NCI-H82 (cell line): Measurements from ENCODE around the gene H19.
A peak's percentile ranks its signal among the peaks of the same experiment; 100 is the strongest.

Experiments
- DNase-seq: peaks from one replicate; lab custom pipeline; 2025; lab: John Stamatoyannopoulos, UW

The H19 gene

GRCh38 chr11:1982873-1983600 is 14.6 kb downstream of the H19 start:
- DNase-seq, result no peak

- no peak for DNase-seq
Measured at GRCh38 chr11:1979607-1980006, 18.0 kb downstream of the H19 start.

GRCh38 chr11:1978720-1979473 is 18.7 kb downstream of the H19 start:
- DNase-seq, result no peak

- DNase-seq, result no peak
Measured at GRCh38 chr11:1975185-1975584, 22.5 kb downstream of the H19 start.

DNA sequence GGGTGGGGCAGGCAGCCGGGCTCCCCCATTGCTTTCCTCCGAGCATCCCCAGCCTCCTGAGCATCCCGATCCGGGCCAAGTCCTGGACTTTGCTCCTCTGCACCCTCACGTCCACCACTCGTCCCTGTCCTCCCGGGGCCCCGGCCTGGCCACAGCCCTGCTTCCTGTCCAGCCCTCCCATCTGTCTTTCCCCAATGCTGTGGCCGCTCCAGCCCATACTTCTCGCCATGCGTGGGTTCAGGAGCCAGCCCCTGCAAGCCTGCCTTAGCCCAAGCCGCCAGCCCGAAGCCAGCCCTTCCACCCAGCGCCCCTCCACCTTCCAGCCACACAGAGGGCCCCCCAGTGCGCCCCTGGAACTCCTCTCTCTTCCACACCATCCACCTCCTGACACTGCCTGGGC is 26.7 kb downstream of the H19 start:
- DNase-seq, result no peak

DNA sequence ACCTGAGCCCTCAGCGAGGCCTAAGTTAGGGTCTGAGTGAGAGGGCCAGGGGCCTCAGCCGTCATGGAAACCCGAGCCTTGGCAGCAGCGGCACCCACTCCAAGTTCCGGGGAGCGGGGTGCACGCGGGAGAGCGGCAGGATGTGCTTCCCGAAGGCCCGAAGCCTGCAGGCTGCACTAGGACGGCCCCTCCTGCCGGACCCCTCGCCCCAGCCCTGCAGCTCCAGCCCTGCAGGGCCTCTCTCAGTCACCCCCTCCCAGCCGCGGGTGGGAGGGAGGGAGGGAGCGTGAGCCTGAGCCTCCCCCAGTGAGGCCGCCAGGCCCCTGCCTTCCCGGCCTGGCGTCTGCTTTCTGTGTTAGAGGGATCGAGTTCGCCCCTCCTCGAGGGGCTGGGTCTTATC is 27.9 kb downstream of the H19 start:
- no peak for DNase-seq

GRCh38 chr11:1969035-1969434 is 28.6 kb downstream of the H19 start:
- no peak for DNase-seq

DNA sequence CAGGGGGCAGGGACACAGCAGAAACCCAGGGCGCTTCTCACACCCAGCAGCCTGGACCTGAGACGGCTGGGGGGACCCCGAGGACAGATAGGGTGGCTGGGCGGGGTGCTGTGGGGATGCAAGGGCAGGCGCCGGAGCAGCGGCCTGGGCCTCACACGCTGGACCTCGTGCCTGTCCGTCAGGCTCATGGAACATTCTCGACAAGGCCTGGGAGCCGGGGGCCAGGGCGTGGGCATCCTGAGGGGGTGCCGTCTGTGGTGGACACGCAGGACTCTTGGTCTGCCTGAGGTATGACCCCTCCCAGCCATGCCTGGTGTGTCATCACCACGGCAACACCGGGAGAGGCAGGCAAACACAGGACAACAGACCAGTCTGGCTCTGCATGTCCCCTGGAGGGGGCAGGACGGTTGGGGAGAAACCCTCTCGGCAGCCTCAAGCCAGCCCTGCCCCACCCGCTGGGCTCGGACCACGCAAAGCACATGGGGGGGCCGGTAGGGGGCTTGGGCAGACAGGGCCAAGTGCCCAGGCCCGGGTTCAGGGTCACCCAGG is 29.1 kb downstream of the H19 start:
- no peak for DNase-seq

GRCh38 chr11:1967641-1968225 is 29.9 kb downstream of the H19 start:
- no peak for DNase-seq

- no peak for DNase-seq
Measured at GRCh38 chr11:1966531-1966930, 31.1 kb downstream of the H19 start.

DNA sequence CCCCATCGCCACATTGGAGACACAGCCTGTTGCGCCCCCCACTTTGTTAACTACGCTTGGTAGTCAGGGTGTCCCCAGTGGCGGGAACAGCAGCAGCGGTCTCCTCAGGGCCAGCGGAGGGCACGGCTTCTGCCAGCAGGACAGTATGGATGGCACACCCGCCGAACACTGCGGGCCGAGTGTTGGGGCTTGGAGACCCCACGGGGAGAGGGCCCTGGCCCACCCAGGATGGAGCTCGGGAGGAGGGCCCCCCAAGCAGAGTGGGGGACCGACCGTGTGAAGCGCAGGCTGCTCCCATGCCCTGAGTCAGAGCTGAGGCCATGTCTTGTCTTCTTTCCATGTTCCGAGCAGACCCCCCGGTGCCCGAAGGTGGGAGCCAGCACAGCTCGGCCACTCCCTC is 32.7 kb downstream of the H19 start:
- no peak for DNase-seq

GRCh38 chr11:1964348-1964747 is 33.3 kb downstream of the H19 start:
- DNase-seq, result no peak

DNA sequence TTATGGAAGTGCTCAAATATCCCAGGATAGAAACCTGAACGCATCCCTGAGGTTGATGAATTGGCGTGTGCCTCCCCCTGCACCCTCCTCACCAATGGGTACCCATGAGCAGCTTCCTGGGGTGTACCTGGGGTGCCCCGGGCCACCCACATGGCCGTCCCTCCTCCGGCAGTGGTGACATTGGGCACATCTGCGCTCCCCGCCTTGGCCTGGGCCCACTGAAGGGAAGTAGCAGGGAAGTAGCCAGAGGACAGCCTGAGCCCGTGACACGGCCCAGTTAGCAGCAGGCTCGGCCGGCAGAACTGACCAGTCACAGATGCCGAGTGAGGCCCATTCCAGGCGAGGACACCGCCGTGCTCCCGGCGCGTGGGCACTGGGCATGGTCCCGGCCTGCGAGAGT is 33.8 kb downstream of the H19 start:
- no peak for DNase-seq

- DNase-seq, result no peak
Measured at GRCh38 chr11:1959786-1960185, 37.9 kb downstream of the H19 start.

GRCh38 chr11:1958367-1958766 is 39.3 kb downstream of the H19 start:
- DNase-seq, result no peak

DNA sequence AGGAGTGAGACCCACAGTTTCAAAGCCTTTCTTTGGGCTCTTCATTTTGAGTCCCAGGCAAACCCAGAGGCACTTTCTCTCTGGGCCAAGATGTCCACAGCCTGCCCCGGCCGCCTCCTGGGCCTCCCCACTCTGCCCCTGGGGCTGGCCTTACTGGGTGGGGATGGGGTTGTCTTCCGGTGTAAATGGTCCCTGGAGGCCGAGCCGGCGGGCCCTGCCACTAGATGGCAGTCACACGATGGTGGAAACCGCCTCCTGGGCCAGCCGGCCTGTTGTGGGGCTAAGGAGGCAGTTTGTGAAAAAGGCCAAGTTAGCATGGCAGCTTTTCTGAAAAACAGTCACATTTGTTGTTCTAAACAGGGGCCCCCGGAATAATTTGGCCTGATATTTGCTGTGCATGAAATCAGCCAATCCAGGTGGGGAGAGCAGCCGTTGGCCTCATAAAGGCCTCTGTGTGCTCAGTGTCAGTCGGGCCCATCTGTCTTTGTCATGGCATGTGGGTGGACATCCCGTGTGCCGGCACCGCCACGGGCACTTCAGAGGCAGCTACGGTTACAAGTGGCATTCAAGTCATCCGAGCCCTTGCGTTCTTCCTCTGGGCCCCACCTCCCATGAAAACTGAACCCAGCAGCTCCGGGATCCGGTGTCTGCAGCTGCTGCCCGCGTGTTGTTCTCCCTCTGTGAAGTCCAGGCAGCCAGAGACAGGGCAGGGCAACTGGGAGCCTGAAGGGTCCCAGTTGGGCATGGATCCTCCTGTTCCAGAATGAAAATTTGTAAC is 44.0 kb downstream of the H19 start:
- peak; percentile 5 for DNase-seq

- no peak for DNase-seq
Measured at GRCh38 chr11:1952806-1953482, 44.7 kb downstream of the H19 start.

GRCh38 chr11:1949922-1950321 is 47.7 kb downstream of the H19 start:
- DNase-seq, result no peak

- no peak for DNase-seq
Measured at GRCh38 chr11:1949302-1949701, 48.3 kb downstream of the H19 start.

DNA sequence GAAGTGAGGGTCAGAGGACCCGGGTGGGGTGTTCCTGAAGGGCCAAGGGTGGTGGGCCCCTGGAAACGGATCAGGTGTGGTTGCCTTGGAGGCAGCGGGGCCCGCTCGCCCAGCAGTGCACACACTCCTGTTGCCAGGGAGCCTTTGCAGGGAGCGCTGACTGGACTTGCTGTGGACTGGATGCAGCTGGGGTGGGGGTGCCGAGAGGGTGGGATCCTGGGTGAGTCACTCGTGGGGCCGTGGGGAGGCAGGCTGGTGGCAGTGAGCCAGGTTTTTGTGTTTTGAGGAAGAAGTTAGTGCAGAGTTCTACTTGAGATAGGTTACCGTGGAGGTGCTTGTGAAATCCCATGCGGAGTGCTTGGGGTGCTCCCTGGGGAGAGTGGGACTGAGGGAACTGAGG is 49.3 kb downstream of the H19 start:
- no peak for DNase-seq

GRCh38 chr11:1947592-1948237 is 49.9 kb downstream of the H19 start:
- no peak for DNase-seq
